ENCODE data around the gene NCCRP1. TPM values are rescaled to one million over a fixed set of nuclear protein-coding genes. Genes with fewer than 3 reads are reported as not detected.

Gene NCCRP1
- total and polyA plus RNA-seq, 4 donors, result 0.38 TPM; not detected in 3

Other genes starting within 250 kb of the NCCRP1 start
- gene FBXO17, start 221.2 kb upstream of the NCCRP1 start, total RNA-seq, result 10 to 100 TPM; 23.6 to 33.0 TPM
- gene FBXO17, start 221.2 kb upstream of the NCCRP1 start, polyA plus RNA-seq, result 10 to 100 TPM in 1 of 2 donors, 1 to 10 TPM in 1; 8.3 to 26.0 TPM
- gene FBXO27, start 164.4 kb upstream of the NCCRP1 start, total RNA-seq, result 1 to 10 TPM; 5.0 to 8.6 TPM
- gene FBXO27, start 164.4 kb upstream of the NCCRP1 start, polyA plus RNA-seq, result 1 to 10 TPM in 1 of 2 donors, under 1 TPM in 1; 0.25 to 2.8 TPM
- gene ACP7, start 112.6 kb upstream of the NCCRP1 start, total RNA-seq, result not detected
- gene ACP7, start 112.6 kb upstream of the NCCRP1 start, polyA plus RNA-seq, result not detected
- 10 to 100 TPM; 15.9 to 22.2 TPM for gene PAK4, start 71.2 kb upstream of the NCCRP1 start, total RNA-seq
- gene PAK4, start 71.2 kb upstream of the NCCRP1 start, polyA plus RNA-seq, result 10 to 100 TPM in 1 of 2 donors, 1 to 10 TPM in 1; 8.0 to 12.5 TPM
- not detected for gene SYCN, start 7.3 kb downstream of the NCCRP1 start, total RNA-seq
- gene SYCN, start 7.3 kb downstream of the NCCRP1 start, polyA plus RNA-seq, result 1 to 10 TPM in 1 of 2 donors, not detected in 1; 1.6 TPM
- gene IFNL3, start 48.0 kb downstream of the NCCRP1 start, total RNA-seq, result not detected
- not detected for gene IFNL3, start 48.0 kb downstream of the NCCRP1 start, polyA plus RNA-seq
- not detected for gene IFNL4, start 51.9 kb downstream of the NCCRP1 start, total RNA-seq
- gene IFNL4, start 51.9 kb downstream of the NCCRP1 start, polyA plus RNA-seq, result not detected
- not detected for gene IFNL2, start 71.4 kb downstream of the NCCRP1 start, total RNA-seq
- not detected for gene IFNL2, start 71.4 kb downstream of the NCCRP1 start, polyA plus RNA-seq
- gene IFNL1, start 99.4 kb downstream of the NCCRP1 start, total RNA-seq, result not detected
- not detected for gene IFNL1, start 99.4 kb downstream of the NCCRP1 start, polyA plus RNA-seq
- 1 to 10 TPM in 1 of 2 donors, under 1 TPM in 1; 0.45 to 1.8 TPM for gene LRFN1, start 123.9 kb downstream of the NCCRP1 start, total RNA-seq
- not detected for gene LRFN1, start 123.9 kb downstream of the NCCRP1 start, polyA plus RNA-seq
- gene GMFG, start 139.1 kb downstream of the NCCRP1 start, total RNA-seq, result 10 to 100 TPM; 53.7 to 60.8 TPM
- gene GMFG, start 139.1 kb downstream of the NCCRP1 start, polyA plus RNA-seq, result 10 to 100 TPM in 1 of 2 donors, 1 to 10 TPM in 1; 8.3 to 50.3 TPM
- gene SAMD4B, start 145.5 kb downstream of the NCCRP1 start, total RNA-seq, result 100 to 1,000 TPM; 101 to 120 TPM
- 100 to 1,000 TPM in 1 of 2 donors, 10 to 100 TPM in 1; 33.6 to 109 TPM for gene SAMD4B, start 145.5 kb downstream of the NCCRP1 start, polyA plus RNA-seq
- gene PAF1, start 194.1 kb downstream of the NCCRP1 start, total RNA-seq, result 10 to 100 TPM; 33.9 to 34.5 TPM
- gene PAF1, start 194.1 kb downstream of the NCCRP1 start, polyA plus RNA-seq, result 10 to 100 TPM; 27.7 to 43.8 TPM
- gene MED29, start 194.4 kb downstream of the NCCRP1 start, total RNA-seq, result 10 to 100 TPM; 28.9 to 35.1 TPM
- 10 to 100 TPM; 26.0 to 29.7 TPM for gene MED29, start 194.4 kb downstream of the NCCRP1 start, polyA plus RNA-seq
- 100 to 1,000 TPM; 205 to 955 TPM for gene ZFP36, start 209.9 kb downstream of the NCCRP1 start, total RNA-seq
- 100 to 1,000 TPM; 124 to 360 TPM for gene ZFP36, start 209.9 kb downstream of the NCCRP1 start, polyA plus RNA-seq
- 10 to 100 TPM; 86.4 to 98.1 TPM for gene PLEKHG2, start 215.7 kb downstream of the NCCRP1 start, total RNA-seq
- gene PLEKHG2, start 215.7 kb downstream of the NCCRP1 start, polyA plus RNA-seq, result 10 to 100 TPM; 15.3 to 74.4 TPM
- 1,000 to 10,000 TPM; 1,268 to 1,273 TPM for gene RPS16, start 239.0 kb downstream of the NCCRP1 start, total RNA-seq
- gene RPS16, start 239.0 kb downstream of the NCCRP1 start, polyA plus RNA-seq, result 1,000 to 10,000 TPM; 3,270 to 4,459 TPM
- 100 to 1,000 TPM in 1 of 2 donors, 10 to 100 TPM in 1; 90.1 to 103 TPM for gene SUPT5H, start 248.6 kb downstream of the NCCRP1 start, total RNA-seq
- gene SUPT5H, start 248.6 kb downstream of the NCCRP1 start, polyA plus RNA-seq, result 100 to 1,000 TPM in 1 of 2 donors, 10 to 100 TPM in 1; 56.1 to 170 TPM

All from aorta (tissue), 4 donors.